Right atrium auricular region (tissue), 2 donors: ENCODE measurements around the gene MTAP. TPM values are rescaled to one million over a fixed set of nuclear protein-coding genes. Genes with fewer than 3 reads are reported as not detected.

Experiments
- DNase-seq: peaks from one replicate; pipeline ENCODE4 v3.0.0-alpha.2; 2019; ENCODE audit warnings: low spot score
- H3K27ac ChIP-seq, 2 donors: fragments of 200-600 bp; sonication (generic); 1 replicate in 1 of 2; 2 replicates in 1 of 2; pipeline ENCODE4 v1.5.1; 2016 to 2019
- H3K27me3 ChIP-seq, 2 donors: fragments of 200-600 bp; sonication (generic); one replicate each; pipeline versions ENCODE4 v1.5.1 to v1.6.0; 2017 to 2019
- H3K36me3 ChIP-seq: fragments of 200-600 bp; sonication (generic); one replicate; pipeline ENCODE4 v1.5.1; 2016
- H3K4me1 ChIP-seq, 2 donors: fragments of 200-600 bp; sonication (generic); one replicate each; pipeline versions ENCODE4 v1.5.1 to v1.6.0; 2017 to 2019
- H3K4me3 ChIP-seq, 2 donors: fragments of 200-600 bp; sonication (generic); 1 replicate in 1 of 2; 2 replicates in 1 of 2; pipeline ENCODE4 v1.5.1; 2017 to 2019; ENCODE audit warnings: mild to moderate bottlenecking in 1 of 2, moderate library complexity in 1 of 2
- H3K9me3 ChIP-seq, 2 donors: fragments of 200-600 bp; sonication (generic); one replicate each; pipeline ENCODE4 v1.5.1; 2019
- CTCF ChIP-seq, 2 donors: fragments of 200-600 bp; sonication (generic); IDR thresholded peaks; one replicate each; pipeline ENCODE4 v1.5.1; 2019; ENCODE audit warnings: antibody characterized with exemption in 2 of 2
- total RNA-seq, 2 donors: library from RNA; depleted of rRNA; stranded (reverse); fragments of >200 nt; gene quantifications; one replicate each; pipeline ENCODE4 v1.1.0, GENCODE V29; 2016

Gene MTAP
- total RNA-seq, 2 donors from 2014 or later = 9.1 to 10.3 TPM

DNA sequence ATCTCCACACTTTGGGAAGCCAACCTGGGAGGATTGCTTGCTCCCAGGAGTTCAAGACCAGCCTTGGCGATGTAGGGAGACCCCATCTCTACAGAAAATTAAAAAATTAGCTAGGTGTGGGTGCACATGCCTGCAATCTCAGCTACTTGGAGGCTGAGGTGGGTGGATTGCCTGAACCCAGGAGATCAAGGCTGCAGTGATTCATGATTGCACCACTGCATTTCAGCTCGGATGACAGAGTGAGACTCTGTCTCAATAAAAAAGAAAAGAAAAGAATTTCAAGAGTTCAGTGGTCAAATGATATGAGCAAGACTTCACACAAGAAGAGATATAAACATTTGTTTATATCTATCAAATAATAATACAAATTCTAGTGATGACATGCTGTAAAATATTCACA is 23.0 kb upstream of the MTAP start:
- H3K27me3 ChIP-seq = no peaks in the 10 kb centered on the region
- no peak for TF ChIP-seq CTCF (IDR thresholded peaks at IDR 0.05)

DNA sequence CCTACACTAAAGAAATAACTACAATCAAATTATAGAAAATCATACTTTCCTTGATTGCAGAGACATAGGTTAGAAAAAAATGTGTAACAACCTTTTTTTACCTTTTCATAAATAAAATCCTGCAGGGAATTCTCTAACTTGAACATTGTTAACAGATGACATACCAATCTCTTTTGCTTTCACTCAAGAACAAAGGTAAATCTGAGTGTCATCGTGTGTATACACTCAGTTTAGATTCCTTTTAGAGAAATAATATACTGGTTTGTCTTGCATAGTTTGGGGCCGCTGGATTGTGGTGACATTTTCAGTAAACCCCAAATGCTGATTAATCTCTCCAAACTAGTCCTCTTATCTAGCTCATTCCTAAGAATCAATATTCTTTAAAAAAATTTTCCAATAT is 20.8 kb upstream of the MTAP start:
- Histone ChIP-seq H3K4me3 (no peak overlapping the region), H3K4me1 (no peaks in the 10 kb centered on the region), H3K36me3 (no peaks in the 10 kb centered on the region), H3K27me3 (no peaks in the 10 kb centered on the region), H3K9me3 (no peaks in the 10 kb centered on the region), H3K27ac (no peak overlapping the region)
- DNase-seq = no peak
- TF ChIP-seq CTCF (IDR thresholded peaks at IDR 0.05) = no peak

More for the DNA sequence above, 23.0 kb upstream of the MTAP start:
- Histone ChIP-seq H3K4me3 (no peak overlapping the region), H3K9me3 (no peaks in the 10 kb centered on the region), H3K36me3 (no peaks in the 10 kb centered on the region), H3K4me1 (no peaks in the 10 kb centered on the region), H3K27ac (no peak overlapping the region)
- DNase-seq = no peak

DNA sequence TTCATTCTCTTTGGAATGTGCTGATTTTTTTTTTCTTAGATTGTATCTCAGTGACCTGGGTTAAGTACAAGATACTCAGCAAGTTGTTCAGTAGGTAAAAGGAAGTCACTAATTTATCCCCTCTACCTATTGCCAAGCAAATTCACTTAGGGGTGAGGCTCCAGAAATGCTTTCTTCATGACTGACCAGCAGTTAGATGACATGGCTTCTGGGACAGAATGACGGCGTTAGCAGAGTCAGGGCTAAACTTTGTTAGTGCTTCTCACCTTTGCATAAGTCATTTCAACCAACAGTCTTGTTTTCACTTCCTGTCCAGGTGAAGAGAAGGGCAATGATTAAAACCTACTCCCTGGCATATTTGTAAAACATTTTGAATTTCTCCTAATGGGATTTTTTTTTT is 20.2 kb upstream of the MTAP start:
- H3K27ac ChIP-seq = no peak overlapping the region
- no peaks in the 10 kb centered on the region for H3K4me1 ChIP-seq
- no peaks in the 10 kb centered on the region for H3K36me3 ChIP-seq
- no peaks in the 10 kb centered on the region for H3K9me3 ChIP-seq
- H3K27me3 ChIP-seq = no peaks in the 10 kb centered on the region
- no peak for DNase-seq
- no peak for TF ChIP-seq CTCF (IDR thresholded peaks at IDR 0.05)
- no peak overlapping the region for H3K4me3 ChIP-seq

GRCh38 chr9:21788752-21789151 is 13.7 kb upstream of the MTAP start:
- TF ChIP-seq CTCF (IDR thresholded peaks at IDR 0.05) = no peak
- Histone ChIP-seq H3K9me3 (no peaks in the 10 kb centered on the region), H3K27ac (no peak overlapping the region), H3K4me1 (no peaks in the 10 kb centered on the region), H3K36me3 (no peaks in the 10 kb centered on the region), H3K4me3 (no peak overlapping the region), H3K27me3 (no peaks in the 10 kb centered on the region)
- DNase-seq = no peak

DNA sequence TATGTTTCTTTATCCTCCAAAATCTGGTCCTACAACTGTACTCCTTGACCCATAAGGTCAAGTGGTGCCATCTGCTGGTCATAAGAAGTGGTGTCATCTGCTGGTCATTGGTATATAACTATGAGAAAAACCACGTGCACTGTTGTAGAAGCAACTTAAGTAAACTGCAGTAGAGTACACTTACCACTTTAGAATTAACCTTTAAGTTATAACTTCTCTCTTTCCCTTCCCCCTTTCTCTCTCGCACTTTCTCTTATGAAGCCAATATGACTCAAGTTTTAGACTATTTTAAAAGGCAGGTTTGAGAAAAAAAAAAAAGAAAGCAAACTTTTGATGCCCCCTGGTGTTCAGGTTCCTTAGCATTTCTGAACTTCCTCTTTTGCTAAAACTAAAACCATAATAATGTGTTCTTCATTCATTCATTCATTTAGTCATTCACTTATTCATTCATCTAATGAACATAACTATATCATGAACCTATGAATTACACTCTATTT is 12.8 kb upstream of the MTAP start:
- Histone ChIP-seq H3K27me3 (no peaks in the 10 kb centered on the region), H3K4me1 (no peaks in the 10 kb centered on the region), H3K36me3 (no peaks in the 10 kb centered on the region), H3K27ac (no peak overlapping the region), H3K4me3 (peak overlapping the region in 1 of 2 donors; percentile 8), H3K9me3 (no peaks in the 10 kb centered on the region)
- peak; percentile 46 to 86 for TF ChIP-seq CTCF (IDR thresholded peaks at IDR 0.05)
- no peak for DNase-seq

GRCh38 chr9:21795483-21795882 is 7.0 kb upstream of the MTAP start:
- H3K4me1 ChIP-seq = no peaks in the 10 kb centered on the region
- no peak overlapping the region for H3K4me3 ChIP-seq
- H3K27ac ChIP-seq = no peak overlapping the region
- H3K9me3 ChIP-seq = no peaks in the 10 kb centered on the region
- no peak for TF ChIP-seq CTCF (IDR thresholded peaks at IDR 0.05)
- no peak for DNase-seq
- H3K27me3 ChIP-seq = no peaks in the 10 kb centered on the region
- H3K36me3 ChIP-seq = no peaks in the 10 kb centered on the region
